Transverse colon (tissue), 4 donors: ENCODE results near the gene GRIP1. TPM values are rescaled to one million over a fixed set of nuclear protein-coding genes. Genes with fewer than 3 reads are reported as not detected.

ENCODE experiments used
- DNase-seq: peaks from one replicate; pipeline ENCODE4 v3.0.0-alpha.2; 2019
- H3K27ac ChIP-seq, 4 donors: fragments of 200-600 bp; sonication (generic); 2 replicates each; pipeline ENCODE4 v1.5.1; 2016 to 2018; ENCODE audit warnings: inconsistent platforms in 4 of 4
- H3K27me3 ChIP-seq: fragments of 200-600 bp; sonication (generic); 2 replicates; pipeline ENCODE4 v1.5.1; 2017; ENCODE audit warnings: inconsistent platforms
- H3K36me3 ChIP-seq, 4 donors: fragments of 200-600 bp; sonication (generic); 2 replicates each; pipeline ENCODE4 v1.5.1; 2017 to 2019; ENCODE audit warnings: inconsistent platforms in 4 of 4
- H3K4me1 ChIP-seq, 4 donors: fragments of 200-600 bp; sonication (generic); 2 replicates each; pipeline ENCODE4 v1.5.1; 2017 to 2020; ENCODE audit warnings: inconsistent platforms in 4 of 4
- H3K4me3 ChIP-seq, 4 donors: fragments of 200-600 bp; sonication (generic); 1 replicate in 1 of 4; 2 replicates in 3 of 4; pipeline versions ENCODE4 v1.5.1 to v1.6.1; 2017 to 2019; ENCODE audit warnings: inconsistent platforms in 4 of 4
- H3K9me3 ChIP-seq, 2 donors: fragments of 200-600 bp; sonication (generic); 2 replicates each; pipeline ENCODE4 v1.5.1; 2017 to 2019; ENCODE audit warnings: inconsistent platforms in 2 of 2
- EP300 ChIP-seq: sonication (generic); formaldehyde crosslinking; IDR thresholded peaks from one replicate; pipeline ENCODE4 v1.6.1; 2017; ENCODE audit warnings: antibody characterized with exemption, low read depth
- POLR2A ChIP-seq: fragments of 450-650 bp; IDR thresholded peaks from one replicate; pipeline ENCODE4 v1.6.1; 2016; ENCODE audit warnings: antibody characterized with exemption, mild to moderate bottlenecking, moderate library complexity
- POLR2AphosphoS5 ChIP-seq, 3 donors: sonication (generic); formaldehyde crosslinking; IDR thresholded peaks; one replicate each; pipeline ENCODE4 v1.6.1; 2016; ENCODE audit warnings: antibody characterized with exemption in 3 of 3
- WGBS, 2 donors: methylation state at CpG; one replicate each; pipeline ENCODE4 v1.1.5; 2018; ENCODE audit warnings: low coverage in 1 of 2; 5-methylcytosine and 5-hydroxymethylcytosine counted together
- in situ Hi-C, 4 donors: fragments of 200-750 bp; cut with MboI; loops; one replicate each; pipeline versions ENCODE4 v1.15.0 to v1.15.1; 2017; ENCODE audit warnings: low sequenced_read_pairs in 3 of 4, low pct_ligation_motif_present in 1 of 4, low pct_unique_long_range_greater_than_20kb in 1 of 4
- intact Hi-C: fragments of 100-400 bp; cut with DNase I; formaldehyde crosslinking; loops from one replicate; pipeline ENCODE4 v1.15.1; 2023; ENCODE audit warnings: low total_unique reads
- total RNA-seq, 4 donors: library from RNA; depleted of rRNA; stranded (reverse); fragments of >200 nt; gene quantifications; one replicate each; pipeline ENCODE4 v1.1.0, GENCODE V29; 2016
- TF ChIP-seq, protein P1 (sequence below), 5 experiments: fragments of 200-600 bp in 3 of 5; fragments of 450-650 bp in 2 of 5; sonication (generic) in 3 of 5; IDR thresholded peaks; 1 replicate in 2 of 5; 2 replicates in 3 of 5; pipeline ENCODE4 v1.5.1; 2016 to 2017; ENCODE audit warnings: antibody characterized with exemption in 5 of 5, inconsistent platforms in 3 of 5, mild to moderate bottlenecking in 2 of 5, moderate library complexity in 1 of 5

GRIP1 gene
- total RNA-seq, 4 donors from 2014 or later = 4.4 to 9.0 (median 8.2) TPM

DNA sequence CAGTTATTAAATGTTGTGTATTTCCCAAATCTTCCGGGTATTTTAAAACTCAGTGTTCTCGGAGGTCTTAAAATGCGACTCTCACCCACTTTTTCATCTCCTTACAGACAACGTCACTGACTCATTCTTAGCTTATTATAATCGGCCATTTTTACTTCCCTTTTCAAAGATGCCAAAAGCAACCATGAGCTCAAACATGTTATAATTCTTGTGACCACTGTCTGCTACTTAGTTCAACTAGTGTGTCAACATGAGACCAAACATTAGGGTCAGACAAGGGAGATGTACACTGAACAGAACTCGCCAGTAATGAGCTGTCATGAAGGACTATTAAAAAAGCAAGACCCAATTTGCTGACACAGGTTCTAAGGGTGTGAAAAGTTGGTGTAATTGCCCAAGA, 4.2 kb upstream of the GRIP1 start:
- no peak overlapping the region for H3K27ac ChIP-seq
- 75 to 90% methylated on average over 6 of the region's 6 CpGs for WGBS, 2 donors

DNA sequence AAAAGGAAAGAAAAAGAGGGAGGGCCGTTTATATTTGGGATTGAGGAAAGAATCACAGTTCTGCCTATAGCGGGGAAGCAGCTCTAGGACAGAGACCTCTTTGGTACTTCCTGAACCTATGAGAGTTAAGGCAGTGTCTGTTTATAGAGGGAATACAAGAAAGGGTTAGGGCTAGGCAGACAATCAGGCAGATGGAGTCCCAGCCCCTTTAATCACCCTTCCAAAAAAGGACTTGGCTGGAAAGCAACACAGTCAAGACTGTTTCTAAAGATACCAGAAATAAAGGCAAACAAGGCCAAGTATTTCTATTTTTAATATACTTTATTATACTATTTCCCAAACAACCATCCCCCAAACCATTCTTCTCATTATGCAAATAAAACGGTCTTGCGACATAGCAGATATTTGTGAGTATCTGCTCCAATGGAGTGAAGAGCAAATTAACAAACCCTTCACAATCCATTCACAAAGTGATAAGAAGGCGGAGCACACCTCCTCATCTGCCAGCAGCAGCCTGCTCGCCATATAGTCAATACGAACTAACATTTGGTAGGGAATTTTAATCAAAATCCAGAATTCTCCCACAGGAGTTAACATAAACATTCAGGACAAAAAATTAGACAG, 697 bp upstream of the GRIP1 start:
- Histone ChIP-seq H3K4me1 (peaks cover 0 to 5% (median 0%) of the 10 kb centered on the region in 4 donors), H3K27me3 (no peaks in the 10 kb centered on the region), H3K27ac (no peak overlapping the region), H3K9me3 (no peaks in the 10 kb centered on the region), H3K4me3 (no peak overlapping the region), H3K36me3 (no peaks in the 10 kb centered on the region)
- intact Hi-C loops = no loop called here
- no peak for DNase-seq
- 74 to 79% methylated on average over 7 of the region's 7 CpGs for WGBS, 2 donors
- TF ChIP-seq POLR2A (no peak), POLR2AphosphoS5 (IDR thresholded peaks at IDR 0.05) (no peak), EP300 (no peak)
- TF ChIP-seq, protein P1, sequence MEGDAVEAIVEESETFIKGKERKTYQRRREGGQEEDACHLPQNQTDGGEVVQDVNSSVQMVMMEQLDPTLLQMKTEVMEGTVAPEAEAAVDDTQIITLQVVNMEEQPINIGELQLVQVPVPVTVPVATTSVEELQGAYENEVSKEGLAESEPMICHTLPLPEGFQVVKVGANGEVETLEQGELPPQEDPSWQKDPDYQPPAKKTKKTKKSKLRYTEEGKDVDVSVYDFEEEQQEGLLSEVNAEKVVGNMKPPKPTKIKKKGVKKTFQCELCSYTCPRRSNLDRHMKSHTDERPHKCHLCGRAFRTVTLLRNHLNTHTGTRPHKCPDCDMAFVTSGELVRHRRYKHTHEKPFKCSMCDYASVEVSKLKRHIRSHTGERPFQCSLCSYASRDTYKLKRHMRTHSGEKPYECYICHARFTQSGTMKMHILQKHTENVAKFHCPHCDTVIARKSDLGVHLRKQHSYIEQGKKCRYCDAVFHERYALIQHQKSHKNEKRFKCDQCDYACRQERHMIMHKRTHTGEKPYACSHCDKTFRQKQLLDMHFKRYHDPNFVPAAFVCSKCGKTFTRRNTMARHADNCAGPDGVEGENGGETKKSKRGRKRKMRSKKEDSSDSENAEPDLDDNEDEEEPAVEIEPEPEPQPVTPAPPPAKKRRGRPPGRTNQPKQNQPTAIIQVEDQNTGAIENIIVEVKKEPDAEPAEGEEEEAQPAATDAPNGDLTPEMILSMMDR (IDR thresholded peaks at IDR 0.05) = no peak
- in situ Hi-C loops = loop anchor here (25.0 kb wide), 3 partner anchors 183 to 417 kb away; no protein-coding TSS in a partner anchor

More for the DNA sequence above, 4.2 kb upstream of the GRIP1 start:
- peaks cover 0 to 5% (median 0%) of the 10 kb centered on the region in 4 donors for H3K4me1 ChIP-seq
- no peak for DNase-seq
- no peaks in the 10 kb centered on the region for H3K36me3 ChIP-seq
- TF ChIP-seq, protein P1 (IDR thresholded peaks at IDR 0.05) = no peak
- TF ChIP-seq POLR2A (no peak), POLR2AphosphoS5 (IDR thresholded peaks at IDR 0.05) (no peak), EP300 (no peak)
- no peaks in the 10 kb centered on the region for H3K27me3 ChIP-seq
- no peak overlapping the region for H3K4me3 ChIP-seq
- intact Hi-C loops (no loop called here), in situ Hi-C loops (loop anchor here (25.0 kb wide), 3 partner anchors 179 to 421 kb away; no protein-coding TSS in a partner anchor)
- H3K9me3 ChIP-seq = no peaks in the 10 kb centered on the region

DNA sequence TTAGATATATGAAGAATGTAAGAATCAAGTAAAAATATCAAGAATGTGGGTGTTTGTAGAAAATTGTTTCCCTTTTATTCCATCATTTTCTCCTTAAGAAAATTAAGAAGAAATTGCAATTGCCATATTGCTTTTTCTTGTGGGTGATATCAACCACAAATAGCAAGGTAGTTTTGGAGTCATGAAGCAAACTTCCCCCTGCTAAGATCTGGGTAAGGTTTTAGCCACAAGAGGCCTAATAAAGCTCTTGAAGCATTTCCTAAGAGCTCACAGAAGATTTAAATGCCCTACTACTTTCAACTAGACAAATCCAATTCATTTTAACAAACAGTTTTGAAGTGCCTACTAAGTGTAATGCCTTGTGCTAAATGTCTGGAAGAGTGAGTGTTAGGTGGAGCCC, 2.6 kb downstream of the GRIP1 start:
- Histone ChIP-seq H3K36me3 (no peaks in the 10 kb centered on the region), H3K27me3 (no peaks in the 10 kb centered on the region), H3K4me3 (no peak overlapping the region), H3K4me1 (peaks cover 0 to 5% (median 0%) of the 10 kb centered on the region in 4 donors), H3K27ac (no peak overlapping the region), H3K9me3 (no peaks in the 10 kb centered on the region)
- DNase-seq = no peak
- intact Hi-C loops = no loop called here
- TF ChIP-seq POLR2A = no peak
- TF ChIP-seq, protein P1 (IDR thresholded peaks at IDR 0.05) = no peak
- TF ChIP-seq EP300 = no peak
- no peak for TF ChIP-seq POLR2AphosphoS5 (IDR thresholded peaks at IDR 0.05)
- in situ Hi-C loops = loop anchor here (25.0 kb wide), 3 partner anchors 186 to 414 kb away; no protein-coding TSS in a partner anchor

DNA sequence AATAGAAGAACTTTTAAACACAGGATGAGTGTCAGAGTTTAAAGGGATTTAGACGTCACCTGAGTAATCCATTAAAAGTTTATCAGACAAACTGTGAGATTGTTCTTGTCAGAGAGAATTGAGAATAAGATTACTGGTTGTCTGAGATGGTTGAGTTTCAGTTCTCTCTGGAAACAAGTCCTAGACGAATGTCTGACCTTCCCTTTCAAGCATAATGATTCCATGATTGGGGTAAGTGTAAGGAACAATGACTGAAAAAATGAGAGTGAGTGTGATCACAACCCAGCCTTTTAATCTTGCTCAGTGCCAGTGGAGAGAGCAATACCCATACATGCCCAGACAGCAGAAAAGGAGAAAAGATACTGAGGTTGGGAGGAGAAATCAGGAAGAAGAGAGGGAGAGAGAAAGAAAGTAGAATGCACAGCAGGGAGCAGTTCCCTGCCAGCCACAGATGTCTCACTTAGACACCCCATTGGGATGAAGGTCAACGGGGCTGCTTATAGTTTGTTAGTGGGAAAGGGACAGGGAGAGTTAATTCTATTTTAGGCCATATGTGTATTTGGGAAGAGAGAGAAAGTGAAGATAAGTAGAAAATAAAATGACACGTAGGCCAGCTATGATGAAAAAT, 4.3 kb downstream of the GRIP1 start:
- DNase-seq = no peak
- H3K27ac ChIP-seq = no peak overlapping the region
- no peaks in the 10 kb centered on the region for H3K36me3 ChIP-seq
- in situ Hi-C loops = loop anchor here (25.0 kb wide), 3 partner anchors 188 to 412 kb away; no protein-coding TSS in a partner anchor
- H3K4me3 ChIP-seq = no peak overlapping the region
- no peaks in the 10 kb centered on the region for H3K9me3 ChIP-seq
- intact Hi-C loops = no loop called here
- TF ChIP-seq EP300 = no peak
- TF ChIP-seq, protein P1 (IDR thresholded peaks at IDR 0.05) = no peak
- no peak for TF ChIP-seq POLR2AphosphoS5 (IDR thresholded peaks at IDR 0.05)
- TF ChIP-seq POLR2A = no peak
- 55 to 63% methylated on average over 4 of the region's 4 CpGs for WGBS, 2 donors
- no peaks in the 10 kb centered on the region for H3K27me3 ChIP-seq
- peaks cover 0 to 5% (median 0%) of the 10 kb centered on the region in 4 donors for H3K4me1 ChIP-seq
